Activated CD4-positive, alpha-beta T cell treated with anti-CD3 and anti-CD28 coated beads, Interleukin-2, amount 10 ng/mL, durations not matched to agents 24 days and 14 days (primary cell): ENCODE results near the gene GBA2. TPM values are rescaled to one million over a fixed set of nuclear protein-coding genes. Genes with fewer than 3 reads are reported as not detected.
A peak's percentile ranks its signal among the peaks of the same experiment; 100 is the strongest.

Experiments
- DNase-seq: peaks from one replicate; pipeline ENCODE4 v3.0.0; 2022
- H3K27ac Mint-ChIP-seq: one replicate; pipeline ENCODE4 v1.8.0; 2022; ENCODE audit warnings: mild to moderate bottlenecking, mixed read lengths
- H3K27me3 Mint-ChIP-seq: one replicate; pipeline ENCODE4 v1.8.0; 2022; ENCODE audit warnings: mixed read lengths
- H3K36me3 Mint-ChIP-seq: one replicate; pipeline ENCODE4 v1.8.0; 2022; ENCODE audit warnings: low read depth, mild to moderate bottlenecking, mixed read lengths
- H3K4me1 Mint-ChIP-seq: one replicate; pipeline ENCODE4 v1.8.0; 2021; ENCODE audit warnings: mixed read lengths
- H3K4me3 Mint-ChIP-seq: one replicate; pipeline ENCODE4 v1.8.0; 2022; ENCODE audit warnings: mild to moderate bottlenecking, moderate library complexity, mixed read lengths
- H3K9me3 Mint-ChIP-seq: one replicate; pipeline ENCODE4 v1.8.0; 2021; ENCODE audit warnings: mixed read lengths
- intact Hi-C: fragments of 100-400 bp; cut with micrococcal nuclease; formaldehyde crosslinking; loops from one replicate; pipeline ENCODE4 v1.15.1; 2023
- total RNA-seq: library from RNA; stranded (reverse); gene quantifications from 2 replicates; pipeline ENCODE4 v1.2.3, GENCODE V29; 2022

GBA2 gene
- total RNA-seq, 1 donor from 2014 or later = 46.7 TPM

DNA sequence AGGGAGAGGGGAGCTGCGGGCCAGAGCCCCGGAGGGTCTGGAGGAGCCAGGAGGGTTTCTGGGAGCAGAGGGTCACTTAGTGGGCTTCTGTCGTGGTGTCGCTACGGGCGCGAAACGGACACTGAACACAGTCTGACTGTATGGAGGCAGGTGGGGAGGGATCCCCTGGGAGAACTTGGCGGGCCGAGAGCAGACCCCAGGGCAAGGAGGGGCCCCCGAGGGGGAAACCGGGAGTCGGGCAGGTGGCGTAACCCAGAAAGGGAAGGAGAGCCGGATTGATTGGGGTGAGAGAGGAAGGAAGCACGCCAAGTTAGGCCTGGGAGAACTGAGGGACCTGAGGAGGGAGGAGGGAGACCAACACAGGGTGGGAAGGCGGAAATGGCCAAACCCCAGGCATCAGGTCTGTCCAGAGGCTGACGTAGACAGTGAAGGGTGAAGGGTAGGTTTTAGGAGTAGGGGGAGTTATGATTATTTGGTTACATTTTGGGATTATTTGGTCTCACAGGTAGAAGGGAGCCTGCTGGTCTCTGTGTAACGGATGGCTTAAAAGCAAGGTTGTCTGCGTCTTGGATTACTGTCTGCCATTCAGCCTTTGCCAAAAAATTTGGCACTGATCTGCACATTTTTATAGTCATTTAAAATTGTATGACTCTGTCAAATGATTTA lies 8.3 kb upstream of the GBA2 start:
- Mint-ChIP-seq H3K9me3 (no peaks in the 10 kb centered on the region), H3K4me1 (peaks cover 39% of the 10 kb centered on the region)
- intact Hi-C loops = loop anchor here (2.0 to 5.0 kb wide), 2 partner anchors 40 to 57 kb away; partner anchors contain the start of gene HINT2

GRCh38 chr9:35756275-35757225 lies 7.5 kb upstream of the GBA2 start:
- H3K4me3 Mint-ChIP-seq = peak overlapping the region; percentile 99
- H3K36me3 Mint-ChIP-seq = peaks cover 40% of the 10 kb centered on the region
- H3K27ac Mint-ChIP-seq = peak overlapping the region; percentile 98
- H3K27me3 Mint-ChIP-seq = no peaks in the 10 kb centered on the region
- intact Hi-C loops = loop anchor here (1.0 to 5.0 kb wide), 3 partner anchors 20 to 58 kb away; partner anchors contain the start of gene HINT2
- DNase-seq = peak; percentile 94
- H3K9me3 Mint-ChIP-seq = no peaks in the 10 kb centered on the region
- peaks cover 39% of the 10 kb centered on the region for H3K4me1 Mint-ChIP-seq

More for the DNA sequence above, 8.3 kb upstream of the GBA2 start:
- no peaks in the 10 kb centered on the region for H3K27me3 Mint-ChIP-seq
- peaks cover 36% of the 10 kb centered on the region for H3K36me3 Mint-ChIP-seq
- H3K27ac Mint-ChIP-seq = peak overlapping the region; percentile 94
- H3K4me3 Mint-ChIP-seq = peak overlapping the region; percentile 99
- DNase-seq = peak; percentile 75

GRCh38 chr9:35755071-35755470 lies 6.0 kb upstream of the GBA2 start:
- no peak overlapping the region for H3K27ac Mint-ChIP-seq
- H3K4me3 Mint-ChIP-seq = no peak overlapping the region
- intact Hi-C loops = loop anchor here (5.0 kb wide), 1 partner anchor 42 kb away; no protein-coding TSS in a partner anchor
- H3K36me3 Mint-ChIP-seq = peaks cover 33% of the 10 kb centered on the region
- H3K27me3 Mint-ChIP-seq = no peaks in the 10 kb centered on the region
- no peak for DNase-seq
- no peaks in the 10 kb centered on the region for H3K9me3 Mint-ChIP-seq
- peaks cover 42% of the 10 kb centered on the region for H3K4me1 Mint-ChIP-seq

GRCh38 chr9:35754264-35754663 lies 5.2 kb upstream of the GBA2 start, which contains the start of gene MSMP:
TSS of gene MSMP (minus strand) at chr9:35754276. CDS start at chr9:35754129, 147 bp downstream.
- Mint-ChIP-seq H3K9me3 (no peaks in the 10 kb centered on the region), H3K27me3 (no peaks in the 10 kb centered on the region), H3K4me1 (peaks cover 41% of the 10 kb centered on the region), H3K36me3 (peaks cover 32% of the 10 kb centered on the region), H3K4me3 (no peak within 1 kb of the TSS), H3K27ac (no peak within 1 kb of the TSS)
- no peak for DNase-seq
- intact Hi-C loops = no loop called here

DNA sequence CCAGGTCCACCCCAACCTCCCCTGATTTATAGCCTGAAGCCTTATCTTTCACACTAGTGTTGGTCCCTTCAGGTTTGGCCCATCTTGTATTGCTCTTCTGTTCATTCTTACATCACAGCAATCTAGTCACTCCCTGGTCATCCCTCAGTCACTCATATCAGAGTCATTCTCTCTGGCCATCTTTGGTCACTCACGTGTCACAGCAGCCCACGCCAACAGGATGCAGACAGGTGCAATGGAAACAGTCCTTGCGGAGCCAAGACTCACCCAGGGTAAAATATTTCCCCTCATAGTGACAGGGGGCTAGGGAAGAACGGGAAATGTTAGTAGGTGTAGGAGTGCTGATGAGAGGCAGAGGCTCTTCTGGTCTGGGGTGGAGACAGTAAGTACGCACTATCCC lies 4.4 kb upstream of the GBA2 start:
- Mint-ChIP-seq H3K9me3 (no peaks in the 10 kb centered on the region), H3K4me3 (no peak overlapping the region), H3K36me3 (peaks cover 32% of the 10 kb centered on the region), H3K27ac (no peak overlapping the region), H3K4me1 (peaks cover 35% of the 10 kb centered on the region), H3K27me3 (no peaks in the 10 kb centered on the region)
- intact Hi-C loops = no loop called here
- DNase-seq = no peak

DNA sequence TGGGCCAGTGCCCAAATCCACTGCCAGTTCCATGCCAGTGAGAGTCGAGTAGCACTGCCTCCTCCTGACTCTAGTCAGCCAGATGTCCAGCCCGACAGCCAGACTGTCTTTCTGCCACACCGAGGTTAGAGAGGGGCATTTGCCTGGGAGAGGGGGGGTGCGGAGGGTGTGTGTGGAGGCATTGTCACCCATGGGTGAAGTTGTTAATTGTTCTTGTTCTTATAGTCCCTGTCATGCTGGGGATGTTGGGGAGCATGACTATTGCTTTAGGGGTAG lies 1.2 kb upstream of the GBA2 start:
- Mint-ChIP-seq H3K27me3 (no peaks in the 10 kb centered on the region), H3K27ac (peak overlapping the region; percentile 87), H3K4me3 (peak overlapping the region; percentile 94), H3K36me3 (peaks cover 39% of the 10 kb centered on the region), H3K4me1 (peaks cover 45% of the 10 kb centered on the region), H3K9me3 (no peaks in the 10 kb centered on the region)
- no peak for DNase-seq
- intact Hi-C loops = no loop called here

- intact Hi-C loops = loop anchor here (5.0 kb wide), 1 partner anchor 147 kb away; no protein-coding TSS in a partner anchor
- peaks cover 41% of the 10 kb centered on the region for H3K36me3 Mint-ChIP-seq
- DNase-seq = peak; percentile 87
- no peaks in the 10 kb centered on the region for H3K9me3 Mint-ChIP-seq
- peak overlapping the region; percentile 94 for H3K4me3 Mint-ChIP-seq
- H3K27me3 Mint-ChIP-seq = no peaks in the 10 kb centered on the region
- peaks cover 47% of the 10 kb centered on the region for H3K4me1 Mint-ChIP-seq
- peak overlapping the region; percentile 87 for H3K27ac Mint-ChIP-seq
Measured at GRCh38 chr9:35749515-35750255, 657 bp upstream of the GBA2 start.

DNA sequence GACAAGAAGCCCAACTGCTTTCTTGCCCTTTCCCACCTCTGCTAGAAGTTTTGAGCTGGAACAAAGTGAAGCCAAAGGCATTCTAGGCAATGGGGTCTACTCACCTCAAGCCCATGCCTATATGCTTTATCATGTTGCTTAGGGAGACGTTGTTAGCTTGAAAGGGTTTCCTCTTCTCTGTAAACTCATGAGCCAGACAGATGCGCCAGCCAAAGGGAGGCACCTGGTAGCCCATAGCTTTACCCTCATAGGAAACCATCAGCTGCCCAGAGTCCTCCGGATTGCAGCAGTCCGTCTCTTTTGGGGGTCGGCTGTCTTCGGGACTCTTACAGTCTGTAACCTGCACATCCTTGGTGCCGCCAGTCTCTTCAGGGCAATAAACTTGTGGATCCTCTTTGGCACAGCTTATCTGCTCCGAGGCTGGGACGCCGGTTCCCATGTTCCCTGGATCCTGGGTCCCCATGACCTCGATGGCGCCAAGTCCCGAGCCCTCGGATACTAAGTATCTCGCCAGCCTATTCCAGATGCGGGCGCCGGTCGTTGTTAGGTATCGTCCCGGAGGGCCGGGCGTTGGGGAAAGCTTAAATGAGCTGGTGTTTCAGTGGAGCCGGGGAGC lies 678 bp downstream of the GBA2 start:
- H3K4me1 Mint-ChIP-seq = peaks cover 49% of the 10 kb centered on the region
- intact Hi-C loops = loop anchor here (1.0 to 5.0 kb wide), 2 partner anchors 16 to 146 kb away; partner anchors contain the start of genes CREB3 and TLN1
- no peaks in the 10 kb centered on the region for H3K27me3 Mint-ChIP-seq
- peak overlapping the region; percentile 45 for H3K27ac Mint-ChIP-seq
- peak; percentile 74 for DNase-seq
- peaks cover 43% of the 10 kb centered on the region for H3K36me3 Mint-ChIP-seq
- H3K9me3 Mint-ChIP-seq = no peaks in the 10 kb centered on the region
- peak overlapping the region; percentile 85 for H3K4me3 Mint-ChIP-seq

DNA sequence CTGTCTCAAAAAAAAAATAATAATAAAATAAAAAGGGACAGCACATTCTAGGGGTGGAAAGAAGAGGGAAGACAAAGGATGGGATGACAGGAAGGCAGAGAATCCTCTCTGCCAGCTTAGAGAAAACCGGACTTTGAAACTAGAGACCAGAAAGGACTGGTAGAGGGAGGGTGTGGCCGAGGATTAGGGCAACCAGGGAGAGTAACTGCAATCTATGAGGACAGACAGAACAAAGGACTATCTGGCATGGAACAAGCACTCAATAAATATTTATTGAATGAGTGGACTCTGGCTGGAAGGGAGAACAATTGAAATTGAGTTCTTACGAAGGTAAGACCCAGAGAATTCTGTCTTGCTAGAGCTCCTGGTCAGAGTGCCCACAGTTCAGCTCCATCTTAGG lies 2.4 kb downstream of the GBA2 start:
- intact Hi-C loops = loop anchor here (5.0 kb wide), 1 partner anchor 144 kb away; no protein-coding TSS in a partner anchor
- Mint-ChIP-seq H3K36me3 (peaks cover 37% of the 10 kb centered on the region), H3K27me3 (no peaks in the 10 kb centered on the region), H3K27ac (no peak overlapping the region), H3K4me3 (peak overlapping the region; percentile 85), H3K4me1 (peaks cover 55% of the 10 kb centered on the region), H3K9me3 (no peaks in the 10 kb centered on the region)
- no peak for DNase-seq

DNA sequence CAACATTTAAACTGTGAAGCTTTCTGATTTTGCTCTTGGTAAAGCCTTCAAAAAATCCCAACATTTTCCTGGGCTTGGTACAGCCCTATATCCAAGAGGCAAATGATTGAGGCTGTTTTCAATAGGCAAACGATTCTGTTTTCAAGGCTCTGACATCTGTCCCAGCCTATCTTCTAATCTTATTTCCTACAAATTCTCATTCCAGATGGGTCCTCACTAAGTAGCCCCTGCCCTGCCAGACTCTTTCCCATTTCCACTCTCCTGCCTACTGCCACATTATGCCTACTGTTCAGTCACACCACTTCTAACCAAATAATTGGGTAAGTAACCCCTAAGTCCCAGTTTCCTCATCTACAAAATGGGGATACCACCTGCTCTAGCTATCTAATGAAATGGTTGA lies 3.5 kb downstream of the GBA2 start:
- Mint-ChIP-seq H3K27ac (no peak overlapping the region), H3K27me3 (no peaks in the 10 kb centered on the region), H3K4me3 (peak overlapping the region; percentile 67), H3K9me3 (no peaks in the 10 kb centered on the region), H3K36me3 (peaks cover 36% of the 10 kb centered on the region), H3K4me1 (peaks cover 53% of the 10 kb centered on the region)
- DNase-seq = no peak
- intact Hi-C loops = loop anchor here (5.0 kb wide), 1 partner anchor 143 kb away; no protein-coding TSS in a partner anchor

GRCh38 chr9:35743880-35744518 lies 5.0 kb downstream of the GBA2 start:
- H3K4me1 Mint-ChIP-seq = peaks cover 44% of the 10 kb centered on the region
- peaks cover 41% of the 10 kb centered on the region for H3K36me3 Mint-ChIP-seq
- no peak for DNase-seq
- no peak overlapping the region for H3K4me3 Mint-ChIP-seq
- H3K27ac Mint-ChIP-seq = no peak overlapping the region
- H3K27me3 Mint-ChIP-seq = no peaks in the 10 kb centered on the region
- intact Hi-C loops = no loop called here
- no peaks in the 10 kb centered on the region for H3K9me3 Mint-ChIP-seq

DNA sequence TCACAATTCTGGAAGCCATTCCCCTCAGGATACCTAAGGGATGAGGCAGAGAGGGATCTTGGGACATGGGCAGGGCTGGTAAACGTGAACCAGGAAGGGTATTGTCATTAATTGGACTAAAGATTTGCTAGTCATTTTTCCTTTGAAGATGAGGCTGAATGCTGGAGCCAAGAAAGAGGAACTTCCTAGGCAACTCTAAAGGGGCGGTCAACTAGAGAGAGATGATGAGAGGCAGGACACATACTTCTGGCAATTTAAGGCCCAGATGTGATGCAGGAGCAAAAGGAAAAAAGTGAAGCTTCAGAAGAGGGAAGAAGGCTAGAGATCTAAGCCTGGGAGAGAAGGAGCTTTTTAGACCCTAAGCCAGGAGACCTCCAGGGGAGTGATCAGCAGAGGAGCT lies 5.6 kb downstream of the GBA2 start:
- intact Hi-C loops = no loop called here
- Mint-ChIP-seq H3K4me3 (no peak overlapping the region), H3K27ac (no peak overlapping the region), H3K9me3 (no peaks in the 10 kb centered on the region), H3K4me1 (peaks cover 44% of the 10 kb centered on the region), H3K27me3 (no peaks in the 10 kb centered on the region), H3K36me3 (peaks cover 47% of the 10 kb centered on the region)
- no peak for DNase-seq

DNA sequence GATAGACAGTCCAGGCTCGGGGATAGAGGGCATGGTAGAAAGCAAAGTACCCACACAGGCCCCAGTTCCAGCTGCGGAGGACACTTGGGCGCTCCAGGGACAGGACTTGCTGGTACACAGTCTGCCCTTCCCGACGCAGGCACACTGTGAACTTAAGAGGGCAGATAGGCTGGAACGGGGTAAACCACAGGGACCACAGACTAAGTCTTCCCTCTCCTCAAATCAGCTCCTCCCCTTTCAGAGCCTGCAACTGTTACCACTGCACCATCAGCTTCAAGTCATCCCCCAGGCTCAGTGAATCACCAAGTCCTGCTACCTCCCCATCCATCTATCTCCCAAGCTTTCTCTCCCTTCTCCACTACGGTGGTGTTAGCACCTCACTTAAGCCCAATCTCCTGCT lies 7.3 kb downstream of the GBA2 start:
- no peaks in the 10 kb centered on the region for H3K27me3 Mint-ChIP-seq
- no peak for DNase-seq
- H3K4me3 Mint-ChIP-seq = no peak overlapping the region
- no peaks in the 10 kb centered on the region for H3K9me3 Mint-ChIP-seq
- peaks cover 28% of the 10 kb centered on the region for H3K4me1 Mint-ChIP-seq
- H3K36me3 Mint-ChIP-seq = peaks cover 53% of the 10 kb centered on the region
- H3K27ac Mint-ChIP-seq = peak overlapping the region; percentile 21
- intact Hi-C loops = no loop called here
